Activated CD4-positive, alpha-beta T cell treated with anti-CD3 and anti-CD28 coated beads for 4 hours (primary cell): ENCODE data around the gene GSTM1.
"Not testable (repeated sequence)": the region's sequence is repeated elsewhere in the genome, so short reads cannot be mapped to it uniquely, and the experiment has no call there.

Source experiments
- DNase-seq, 2 donors: peaks; one replicate each; pipeline ENCODE4 v3.0.0-alpha.2; 2020

Gene GSTM1

DNA sequence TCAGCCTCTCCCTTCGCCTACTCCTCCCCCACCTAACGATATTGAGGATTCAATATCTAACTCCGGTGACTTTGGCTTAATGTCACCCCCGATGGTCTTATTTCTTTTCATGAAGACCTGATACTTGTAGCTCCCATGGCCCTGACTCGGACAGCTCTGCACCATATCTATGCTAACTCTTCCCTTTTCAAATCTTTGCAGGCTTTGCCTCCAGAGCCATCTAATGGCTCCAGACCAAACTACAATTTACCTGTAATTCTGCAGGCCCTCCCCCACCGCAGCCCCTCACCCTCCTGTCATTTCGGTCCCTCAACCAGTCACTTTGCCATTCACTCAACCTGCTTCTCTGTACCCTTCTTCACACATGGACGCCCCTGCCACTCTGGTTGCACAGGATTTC, 16.6 kb downstream of the GSTM1 start:
- no peak for DNase-seq

GRCh38 chr1:109705411-109705810, 17.8 kb downstream of the GSTM1 start:
- no peak for DNase-seq

GRCh38 chr1:109708949-109709348, 21.3 kb downstream of the GSTM1 start:
- not testable (repeated sequence) for DNase-seq

DNA sequence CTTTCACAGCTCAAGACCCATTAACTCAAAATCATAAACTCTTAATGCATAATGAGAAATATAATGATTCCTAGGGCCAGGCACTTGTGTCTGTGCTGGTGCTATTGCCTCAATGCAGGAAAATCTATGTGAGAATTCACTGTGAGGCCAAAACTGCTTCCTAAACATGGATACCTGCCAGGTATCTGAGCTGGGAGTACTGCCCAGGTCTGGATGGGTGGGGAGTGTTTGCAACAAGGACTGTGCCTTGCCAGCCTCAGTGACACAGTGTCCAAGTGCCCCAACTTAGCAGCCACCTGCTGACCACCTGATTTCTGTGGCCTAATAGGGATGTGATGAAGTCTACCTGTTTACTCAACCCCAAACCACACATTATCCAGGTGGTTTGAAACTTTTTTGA, 22.2 kb downstream of the GSTM1 start:
- not testable (repeated sequence) for DNase-seq

- DNase-seq, result not testable (repeated sequence)
Observed at GRCh38 chr1:109711593-109712320, 24.1 kb downstream of the GSTM1 start, which contains the start of gene GSTM5. GSTM5 (plus strand) TSS chr1:109712251; CDS start chr1:109712313, 62 bp downstream.

- DNase-seq, result no peak
Observed at GRCh38 chr1:109712321-109712864, 24.8 kb downstream of the GSTM1 start.

GRCh38 chr1:109713636-109714035, 26.0 kb downstream of the GSTM1 start:
- no peak for DNase-seq

DNA sequence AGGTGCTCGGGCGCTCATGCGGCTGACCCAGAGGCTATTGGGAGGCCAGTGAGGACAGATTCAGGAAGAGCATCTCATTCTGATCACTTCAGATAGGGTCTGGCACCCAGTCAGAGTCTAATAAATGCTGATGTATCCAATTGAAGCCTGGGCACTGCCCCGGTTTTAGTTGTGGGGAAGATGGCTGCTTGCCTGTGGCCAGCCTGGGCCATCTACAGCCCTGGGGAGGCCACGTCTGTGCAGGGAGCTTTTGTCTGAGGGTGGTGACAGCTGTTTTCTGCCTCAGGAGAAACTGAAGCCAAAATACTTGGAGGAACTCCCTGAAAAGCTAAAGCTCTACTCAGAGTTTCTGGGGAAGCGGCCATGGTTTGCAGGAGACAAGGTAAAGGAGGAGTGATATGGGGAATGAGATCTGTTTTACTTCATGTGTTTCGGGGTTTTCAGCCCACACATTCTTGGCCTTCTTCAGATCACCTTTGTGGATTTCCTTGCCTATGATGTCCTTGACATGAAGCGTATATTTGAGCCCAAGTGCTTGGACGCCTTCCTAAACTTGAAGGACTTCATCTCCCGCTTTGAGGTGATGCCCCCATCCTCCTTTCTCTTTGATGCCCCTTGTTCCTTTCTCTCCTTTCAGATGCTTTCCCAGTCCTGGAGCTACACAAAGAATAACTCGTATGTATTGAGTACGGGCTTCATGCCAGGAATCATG, 27.2 kb downstream of the GSTM1 start:
- DNase-seq, result no peak

GRCh38 chr1:109716121-109716520, 28.5 kb downstream of the GSTM1 start:
- DNase-seq, result no peak

- no peak for DNase-seq
Observed at GRCh38 chr1:109716570-109717090, 29.0 kb downstream of the GSTM1 start.

DNA sequence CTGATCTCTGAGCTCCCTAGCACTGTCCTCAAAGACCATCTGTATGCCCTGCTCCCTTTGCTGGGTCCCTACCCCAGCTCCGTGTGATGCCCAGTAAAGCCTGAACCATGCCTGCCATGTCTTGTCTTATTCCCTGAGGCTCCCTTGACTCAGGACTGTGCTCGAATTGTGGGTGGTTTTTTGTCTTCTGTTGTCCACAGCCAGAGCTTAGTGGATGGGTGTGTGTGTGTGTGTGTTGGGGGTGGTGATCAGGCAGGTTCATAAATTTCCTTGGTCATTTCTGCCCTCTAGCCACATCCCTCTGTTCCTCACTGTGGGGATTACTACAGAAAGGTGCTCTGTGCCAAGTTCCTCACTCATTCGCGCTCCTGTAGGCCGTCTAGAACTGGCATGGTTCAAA, 30.1 kb downstream of the GSTM1 start:
- no peak for DNase-seq

DNA sequence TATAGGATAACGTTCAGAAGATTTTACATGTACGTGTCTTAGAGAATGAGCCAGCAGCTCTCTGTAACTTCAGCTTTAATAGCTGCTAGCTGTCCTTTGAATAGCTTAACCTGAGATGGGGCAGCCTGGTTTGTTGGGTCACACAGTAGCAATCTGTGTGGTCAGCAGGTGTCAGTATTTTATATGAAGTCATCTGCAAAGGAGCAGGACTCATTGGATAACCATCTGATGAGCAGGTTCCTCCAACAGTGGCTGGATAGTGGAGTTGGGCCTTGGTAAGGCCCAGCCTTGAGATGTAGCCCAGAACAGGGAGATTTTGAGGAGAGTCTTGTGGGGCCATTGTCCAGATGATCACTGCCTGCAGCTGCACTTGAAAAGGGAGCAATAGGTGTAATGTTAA, 30.9 kb downstream of the GSTM1 start:
- DNase-seq, result no peak

GRCh38 chr1:109719337-109719837, 31.8 kb downstream of the GSTM1 start:
- no peak for DNase-seq

DNA sequence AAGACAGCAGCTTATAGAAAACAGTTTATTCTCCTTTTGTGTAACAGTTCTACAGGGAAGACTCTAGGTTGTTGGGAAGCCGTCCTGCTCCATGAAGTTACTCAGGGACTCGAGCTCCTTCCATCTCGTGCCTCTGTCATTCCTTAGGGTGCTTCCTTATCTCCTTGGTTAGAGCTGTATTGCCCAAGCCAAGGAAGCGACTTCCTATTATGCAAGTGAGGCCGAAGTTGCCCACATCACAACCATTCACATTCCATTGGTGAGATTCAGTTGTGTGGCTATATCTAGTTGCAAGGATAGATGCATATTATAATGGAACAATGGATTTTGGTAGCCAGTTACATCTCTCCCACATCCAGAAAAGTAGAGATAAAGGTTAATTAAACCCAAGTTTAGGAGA, 33.4 kb downstream of the GSTM1 start:
- DNase-seq, result no peak

- DNase-seq, result no peak
Observed at GRCh38 chr1:109721971-109722370, 34.4 kb downstream of the GSTM1 start.

- no peak for DNase-seq
Observed at GRCh38 chr1:109722908-109723691, 35.5 kb downstream of the GSTM1 start.

GRCh38 chr1:109724933-109725332, 37.3 kb downstream of the GSTM1 start:
- DNase-seq, result no peak

DNA sequence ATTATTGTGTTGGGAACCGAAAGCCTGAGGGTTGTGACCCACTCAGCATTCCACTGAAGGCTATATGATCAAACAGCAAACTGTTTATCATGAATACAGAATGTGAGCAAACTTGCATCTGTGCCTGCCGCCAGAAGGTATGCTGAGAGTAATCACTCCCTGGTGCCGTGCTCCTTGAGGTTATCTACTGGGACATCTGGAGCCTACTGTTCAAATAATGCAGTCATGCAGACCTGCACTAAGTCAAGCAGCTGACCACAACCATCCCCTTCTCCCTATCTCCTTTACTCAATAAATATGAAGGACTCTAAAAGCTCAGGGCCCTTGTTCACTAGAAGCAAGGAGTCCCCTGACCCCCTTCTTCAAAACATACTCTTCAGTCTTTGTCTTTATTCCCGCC, 37.9 kb downstream of the GSTM1 start:
- no peak for DNase-seq

DNA sequence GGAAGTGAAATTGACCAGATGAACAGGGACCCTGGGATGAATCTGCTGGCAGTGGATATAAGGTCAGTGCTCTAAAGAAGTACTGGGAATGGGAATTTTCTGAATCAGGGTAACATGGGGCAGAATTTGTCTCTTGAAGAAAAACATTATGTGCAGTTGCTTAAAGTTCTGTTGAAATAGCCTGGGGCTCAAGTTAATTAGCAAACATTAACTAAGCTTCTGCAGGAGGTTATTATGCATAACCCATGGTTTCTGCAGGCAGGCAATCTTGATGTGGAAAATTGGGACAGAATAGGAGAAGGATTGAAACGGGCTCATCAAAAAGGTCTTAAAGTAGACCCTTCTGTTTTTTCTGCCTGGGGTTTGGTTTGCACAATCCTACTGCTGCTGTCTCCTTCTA, 38.4 kb downstream of the GSTM1 start:
- DNase-seq, result no peak

GRCh38 chr1:109726728-109727373, 39.2 kb downstream of the GSTM1 start:
- DNase-seq, result no peak

GRCh38 chr1:109728870-109729269, 41.3 kb downstream of the GSTM1 start:
- no peak for DNase-seq

DNA sequence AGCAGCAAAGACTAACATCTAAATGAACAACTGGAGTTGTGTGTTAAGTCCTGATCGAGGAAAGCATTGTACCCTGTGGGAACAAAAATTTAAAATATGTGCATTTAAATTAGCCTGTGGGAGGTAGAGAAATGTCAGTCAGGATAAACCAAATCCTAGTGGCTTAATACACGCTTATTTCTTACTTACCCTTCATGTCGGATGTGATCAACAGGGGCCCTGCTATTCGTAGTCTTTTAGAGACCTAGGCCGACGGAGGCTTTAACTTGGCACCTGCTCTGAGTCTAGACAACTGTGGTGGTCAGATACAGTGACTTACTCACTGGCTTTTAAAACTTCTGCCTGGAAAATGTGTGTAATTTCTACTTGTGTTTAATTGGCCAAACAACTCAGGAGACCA, 43.0 kb downstream of the GSTM1 start:
- DNase-seq, result no peak
